Neural progenitor cell (in vitro differentiated cells): ENCODE results near the gene IDH3B. TPM values are rescaled to one million over a fixed set of nuclear protein-coding genes. Genes with fewer than 3 reads are reported as not detected.

Source experiments
- DNase-seq: peaks from one replicate; pipeline ENCODE4 v3.0.0-alpha.2; 2016; ENCODE audit warnings: low spot score
- H2AFZ ChIP-seq: fragments of 200-600 bp; sonication (generic); replicated peaks from 2 replicates; pipeline ENCODE4 v1.6.1; 2016; ENCODE audit warnings: antibody characterized with exemption
- H3F3A ChIP-seq: fragments of 200-600 bp; sonication (generic); 2 replicates; pipeline ENCODE4 v1.6.1; 2016; ENCODE audit warnings: antibody characterized with exemption, low read depth
- H3K27ac ChIP-seq: fragments of 200-600 bp; sonication (generic); 2 replicates; pipeline ENCODE4 v1.5.1; 2016; ENCODE audit warnings: mild to moderate bottlenecking
- H3K27me3 ChIP-seq: fragments of 200-600 bp; sonication (generic); 2 replicates; pipeline ENCODE4 v1.6.1; 2016; ENCODE audit warnings: mild to moderate bottlenecking, moderate library complexity
- H3K36me3 ChIP-seq: fragments of 200-600 bp; sonication (generic); 2 replicates; pipeline ENCODE4 v1.5.1; 2016
- H3K4me1 ChIP-seq: fragments of 200-600 bp; sonication (generic); 2 replicates; pipeline ENCODE4 v1.6.1; 2016; ENCODE audit warnings: mixed run types
- H3K4me2 ChIP-seq: fragments of 200-600 bp; sonication (generic); 2 replicates; pipeline ENCODE4 v1.6.1; 2016
- H3K4me3 ChIP-seq: fragments of 200-600 bp; sonication (generic); 2 replicates; pipeline ENCODE4 v1.5.1; 2016
- H3K79me2 ChIP-seq: fragments of 200-600 bp; sonication (generic); 2 replicates; pipeline ENCODE4 v1.6.1; 2016; ENCODE audit warnings: low read depth
- H3K9ac ChIP-seq: fragments of 200-600 bp; sonication (generic); 2 replicates; pipeline ENCODE4 v1.6.1; 2016
- H3K9me3 ChIP-seq: fragments of 200-600 bp; sonication (generic); 2 replicates; pipeline ENCODE4 v1.5.1; 2016; ENCODE audit warnings: low read depth
- H4K20me1 ChIP-seq: fragments of 200-600 bp; sonication (generic); 2 replicates; pipeline ENCODE4 v1.6.1; 2016; ENCODE audit warnings: low read depth
- H3K27ac Mint-ChIP-seq: 3 replicates; pipeline ENCODE4 v1.8.0; 2021; ENCODE audit warnings: mixed read lengths
- H3K27me3 Mint-ChIP-seq: 2 replicates; pipeline ENCODE4 v1.8.0; 2022; ENCODE audit warnings: low read depth, mild to moderate bottlenecking, inconsistent platforms, moderate library complexity, mixed read lengths; ENCODE audit not compliant: insufficient read depth
- H3K36me3 Mint-ChIP-seq: 3 replicates; pipeline ENCODE4 v1.8.0; 2021; ENCODE audit warnings: mixed read lengths
- H3K4me1 Mint-ChIP-seq: 3 replicates; pipeline ENCODE4 v1.8.0; 2021; ENCODE audit warnings: mixed read lengths
- H3K4me3 Mint-ChIP-seq: 3 replicates; pipeline ENCODE4 v1.8.0; 2021; ENCODE audit warnings: mild to moderate bottlenecking, moderate library complexity, mixed read lengths
- H3K9me3 Mint-ChIP-seq: 3 replicates; pipeline ENCODE4 v1.8.0; 2020; ENCODE audit warnings: mixed read lengths
- EZH2 ChIP-seq: fragments of 200-600 bp; sonication (generic); IDR thresholded peaks from 2 replicates; pipeline ENCODE4 v1.6.1; 2017; ENCODE audit warnings: antibody characterized with exemption, mild to moderate bottlenecking, moderate library complexity
- EZH2phosphoT487 ChIP-seq: fragments of 200-600 bp; sonication (generic); IDR thresholded peaks from 2 replicates; pipeline ENCODE4 v1.6.1; 2017; ENCODE audit warnings: antibody characterized with exemption
- total RNA-seq: library from RNA; depleted of rRNA; stranded (reverse); fragments of >200 nt; gene quantifications from 2 replicates; pipeline ENCODE4 v1.2.3, GENCODE V29; 2015; ENCODE audit warnings: low replicate concordance
- TF ChIP-seq, protein P1 (sequence below): fragments of 200-600 bp; sonication (generic); IDR thresholded peaks from 2 replicates; pipeline ENCODE4 v1.5.1; 2017; ENCODE audit warnings: antibody characterized with exemption, mild to moderate bottlenecking

IDH3B gene
- total RNA-seq, 1 donor from 2014 or later: 94.3 TPM

DNA sequence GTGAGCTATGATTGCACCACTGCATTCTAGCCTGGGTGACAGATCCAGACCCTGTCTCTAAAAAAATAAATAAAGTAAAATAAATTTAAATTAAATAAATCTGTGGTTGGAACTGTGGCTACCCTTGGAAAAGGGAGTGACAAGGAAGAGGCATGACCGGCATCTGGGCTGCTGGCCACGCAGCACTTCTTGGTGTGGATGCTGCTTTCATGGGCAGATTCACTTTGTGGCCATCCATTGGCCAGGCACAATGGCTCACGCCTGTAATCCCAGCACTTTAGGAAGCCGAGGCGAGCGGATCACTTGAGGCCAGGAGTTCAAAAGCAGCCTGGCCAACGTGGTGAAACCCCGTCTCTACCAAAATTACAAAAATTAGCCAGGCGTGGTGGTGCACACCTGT lies 44.6 kb upstream of the IDH3B start:
- H3K4me1 Mint-ChIP-seq: peaks cover 7% of the 10 kb centered on the region
- Histone ChIP-seq H3K27ac (no peak overlapping the region), H3K9me3 (no peaks in the 10 kb centered on the region), H2AFZ (no peak overlapping the region), H3K36me3 (no peaks in the 10 kb centered on the region), H3K27me3 (peaks cover 69% of the 10 kb centered on the region), H4K20me1 (no peaks in the 10 kb centered on the region), H3K4me3 (no peak overlapping the region), H3F3A (peaks cover 24% of the 10 kb centered on the region), H3K4me1 (peaks cover 40% of the 10 kb centered on the region), H3K9ac (no peak overlapping the region), H3K4me2 (peak overlapping the region; percentile 51), H3K79me2 (no peaks in the 10 kb centered on the region)
- no peak overlapping the region for H3K27ac Mint-ChIP-seq
- H3K36me3 Mint-ChIP-seq: no peaks in the 10 kb centered on the region
- no peaks in the 10 kb centered on the region for H3K27me3 Mint-ChIP-seq
- DNase-seq: no peak
- H3K9me3 Mint-ChIP-seq: no peaks in the 10 kb centered on the region
- no peak overlapping the region for H3K4me3 Mint-ChIP-seq
- TF ChIP-seq, protein P1, sequence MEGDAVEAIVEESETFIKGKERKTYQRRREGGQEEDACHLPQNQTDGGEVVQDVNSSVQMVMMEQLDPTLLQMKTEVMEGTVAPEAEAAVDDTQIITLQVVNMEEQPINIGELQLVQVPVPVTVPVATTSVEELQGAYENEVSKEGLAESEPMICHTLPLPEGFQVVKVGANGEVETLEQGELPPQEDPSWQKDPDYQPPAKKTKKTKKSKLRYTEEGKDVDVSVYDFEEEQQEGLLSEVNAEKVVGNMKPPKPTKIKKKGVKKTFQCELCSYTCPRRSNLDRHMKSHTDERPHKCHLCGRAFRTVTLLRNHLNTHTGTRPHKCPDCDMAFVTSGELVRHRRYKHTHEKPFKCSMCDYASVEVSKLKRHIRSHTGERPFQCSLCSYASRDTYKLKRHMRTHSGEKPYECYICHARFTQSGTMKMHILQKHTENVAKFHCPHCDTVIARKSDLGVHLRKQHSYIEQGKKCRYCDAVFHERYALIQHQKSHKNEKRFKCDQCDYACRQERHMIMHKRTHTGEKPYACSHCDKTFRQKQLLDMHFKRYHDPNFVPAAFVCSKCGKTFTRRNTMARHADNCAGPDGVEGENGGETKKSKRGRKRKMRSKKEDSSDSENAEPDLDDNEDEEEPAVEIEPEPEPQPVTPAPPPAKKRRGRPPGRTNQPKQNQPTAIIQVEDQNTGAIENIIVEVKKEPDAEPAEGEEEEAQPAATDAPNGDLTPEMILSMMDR: no peak
- TF ChIP-seq EZH2phosphoT487 (no peak), EZH2 (no peak)

DNA sequence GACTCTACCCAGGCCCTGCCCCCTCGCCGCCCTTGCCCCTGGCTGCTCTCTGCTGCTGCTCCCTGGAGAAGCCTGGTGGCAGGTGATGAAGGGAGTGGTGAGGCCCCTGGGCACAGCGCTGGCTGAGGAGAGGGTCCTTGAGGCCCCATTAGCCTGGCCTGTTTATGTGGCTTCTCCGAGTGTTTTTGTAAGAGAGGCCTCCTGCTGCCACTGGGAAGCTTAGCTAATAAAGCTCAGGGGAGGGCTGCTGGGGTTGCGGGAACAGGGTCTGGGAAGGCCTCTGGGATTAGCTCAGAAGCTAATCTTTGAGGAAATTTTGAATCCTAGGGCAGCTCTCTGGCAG lies 44.0 kb upstream of the IDH3B start:
- Histone ChIP-seq H3K4me3 (no peak overlapping the region), H3K9ac (no peak overlapping the region), H4K20me1 (no peaks in the 10 kb centered on the region), H3K36me3 (no peaks in the 10 kb centered on the region), H3K4me2 (peak overlapping the region; percentile 51), H3K27me3 (peaks cover 69% of the 10 kb centered on the region), H3K79me2 (no peaks in the 10 kb centered on the region), H3K4me1 (peaks cover 40% of the 10 kb centered on the region), H3K9me3 (no peaks in the 10 kb centered on the region), H3K27ac (no peak overlapping the region), H3F3A (peaks cover 24% of the 10 kb centered on the region), H2AFZ (no peak overlapping the region)
- no peaks in the 10 kb centered on the region for H3K27me3 Mint-ChIP-seq
- TF ChIP-seq, protein P1: no peak
- TF ChIP-seq EZH2 (no peak), EZH2phosphoT487 (no peak)
- no peak overlapping the region for H3K27ac Mint-ChIP-seq
- no peaks in the 10 kb centered on the region for H3K9me3 Mint-ChIP-seq
- H3K4me1 Mint-ChIP-seq: peaks cover 7% of the 10 kb centered on the region
- no peak overlapping the region for H3K4me3 Mint-ChIP-seq
- peak; percentile 70 for DNase-seq
- H3K36me3 Mint-ChIP-seq: no peaks in the 10 kb centered on the region

DNA sequence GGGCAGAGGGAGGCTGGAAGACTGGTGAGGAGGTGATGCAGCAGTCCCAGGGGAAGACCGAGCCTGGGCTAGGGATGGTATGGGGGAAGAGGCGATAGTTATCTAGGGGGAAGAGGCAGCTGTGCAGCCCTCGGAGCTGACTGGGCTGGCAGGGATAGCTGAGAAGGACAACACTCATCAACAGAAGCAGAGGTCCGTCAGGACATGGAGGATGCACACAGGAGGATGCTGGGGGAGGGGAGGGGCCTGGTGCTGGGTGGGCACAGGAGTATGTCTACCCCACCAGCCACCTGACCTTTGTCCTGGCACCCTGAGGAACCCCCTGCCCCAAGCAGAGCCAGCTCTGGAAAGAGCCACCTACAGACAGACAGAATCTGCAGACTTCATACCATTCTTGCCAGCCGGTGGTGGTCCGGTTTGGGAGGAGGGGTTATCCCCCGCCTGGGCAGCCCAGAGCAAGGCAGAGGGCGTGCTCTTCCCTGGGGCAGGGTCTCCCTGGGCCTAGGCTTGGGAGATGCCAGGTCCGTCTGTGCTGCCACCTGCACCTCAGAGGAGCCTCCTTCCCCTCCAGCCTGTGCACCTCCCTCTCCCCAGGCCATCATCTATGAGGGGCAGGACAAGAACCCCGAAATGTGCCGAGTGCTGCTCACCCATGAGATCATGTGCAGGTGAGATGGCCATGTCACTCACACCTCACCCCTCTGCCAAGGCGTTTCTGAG lies 43.5 kb upstream of the IDH3B start:
- Histone ChIP-seq H3K9ac (no peak overlapping the region), H2AFZ (no peak overlapping the region), H3K4me2 (peak overlapping the region; percentile 51), H3K79me2 (no peaks in the 10 kb centered on the region), H3K4me3 (no peak overlapping the region), H3F3A (peaks cover 24% of the 10 kb centered on the region), H3K4me1 (peaks cover 40% of the 10 kb centered on the region), H4K20me1 (no peaks in the 10 kb centered on the region), H3K27me3 (peaks cover 69% of the 10 kb centered on the region), H3K36me3 (no peaks in the 10 kb centered on the region), H3K27ac (no peak overlapping the region), H3K9me3 (no peaks in the 10 kb centered on the region)
- DNase-seq: no peak
- no peaks in the 10 kb centered on the region for H3K27me3 Mint-ChIP-seq
- no peaks in the 10 kb centered on the region for H3K9me3 Mint-ChIP-seq
- peaks cover 7% of the 10 kb centered on the region for H3K4me1 Mint-ChIP-seq
- H3K27ac Mint-ChIP-seq: no peak overlapping the region
- no peaks in the 10 kb centered on the region for H3K36me3 Mint-ChIP-seq
- TF ChIP-seq, protein P1: no peak
- no peak overlapping the region for H3K4me3 Mint-ChIP-seq
